HEK293 (cell line): Measurements from ENCODE around the gene RASSF5.

Experiments
- GLIS2 ChIP-seq: fragments of 450-650 bp; formaldehyde crosslinking; IDR thresholded peaks from 2 replicates; pipeline ENCODE4 v1.5.1; 2016; ENCODE audit warnings: missing biosample characterization, missing genetic modification characterization
- HOXC10 ChIP-seq: sonication (generic); formaldehyde crosslinking; IDR thresholded peaks from 2 replicates; pipeline ENCODE4 v1.8.1; 2023; ENCODE audit warnings: mild to moderate bottlenecking, missing genetic modification reagents
- IKZF3 ChIP-seq: fragments of 450-650 bp; IDR thresholded peaks from 2 replicates; pipeline ENCODE4 v1.5.0; 2018; ENCODE audit warnings: missing biosample characterization, mild to moderate bottlenecking, missing genetic modification characterization, moderate library complexity
- KLF16 ChIP-seq: fragments of 450-650 bp; formaldehyde crosslinking; IDR thresholded peaks from 2 replicates; pipeline ENCODE4 v1.5.1; 2017; ENCODE audit warnings: missing biosample characterization, missing genetic modification characterization
- KLF17 ChIP-seq: fragments of 450-650 bp; formaldehyde crosslinking; IDR thresholded peaks from 2 replicates; pipeline ENCODE4 v1.5.1; 2016; ENCODE audit warnings: missing biosample characterization, missing genetic modification characterization
- PATZ1 ChIP-seq: fragments of 450-650 bp; formaldehyde crosslinking; IDR thresholded peaks from 2 replicates; pipeline ENCODE4 v1.5.1; 2016; ENCODE audit warnings: missing biosample characterization, missing genetic modification characterization
- PRDM1 ChIP-seq: fragments of 450-650 bp; formaldehyde crosslinking; IDR thresholded peaks from 2 replicates; pipeline ENCODE4; 2016; ENCODE audit warnings: missing biosample characterization, missing genetic modification characterization
- SP7 ChIP-seq: fragments of 450-650 bp; formaldehyde crosslinking; IDR thresholded peaks from 2 replicates; pipeline ENCODE4 v1.5.1; 2016; ENCODE audit warnings: missing biosample characterization, missing genetic modification characterization
- ZBTB17 ChIP-seq: fragments of 450-650 bp; formaldehyde crosslinking; IDR thresholded peaks from 2 replicates; pipeline ENCODE4 v1.5.1; 2016; ENCODE audit warnings: missing biosample characterization, missing genetic modification characterization
- ZBTB20 ChIP-seq: fragments of 450-650 bp; formaldehyde crosslinking; IDR thresholded peaks from 2 replicates; pipeline ENCODE4 v1.5.1; 2016; ENCODE audit warnings: missing biosample characterization, missing genetic modification characterization
- ZBTB44 ChIP-seq: fragments of 450-650 bp; IDR thresholded peaks from 2 replicates; pipeline ENCODE4 v1.5.1; 2018; ENCODE audit warnings: missing biosample characterization, mild to moderate bottlenecking, missing genetic modification characterization
- ZNF121 ChIP-seq: fragments of 450-650 bp; formaldehyde crosslinking; IDR thresholded peaks from 2 replicates; pipeline ENCODE4 v1.5.1; 2016; ENCODE audit warnings: missing biosample characterization, missing genetic modification characterization
- ZNF146 ChIP-seq: fragments of 450-650 bp; formaldehyde crosslinking; IDR thresholded peaks from 2 replicates; pipeline ENCODE4 v1.5.1; 2016; ENCODE audit warnings: missing biosample characterization, missing genetic modification characterization
- ZNF157 ChIP-seq: fragments of 450-650 bp; formaldehyde crosslinking; IDR thresholded peaks from 2 replicates; pipeline ENCODE4 v1.5.1; 2016; ENCODE audit warnings: missing biosample characterization, missing genetic modification characterization
- ZNF174 ChIP-seq: fragments of 450-650 bp; formaldehyde crosslinking; IDR thresholded peaks from 2 replicates; pipeline ENCODE4 v1.5.0; 2017; ENCODE audit warnings: missing biosample characterization, mild to moderate bottlenecking, missing genetic modification characterization
- ZNF184 ChIP-seq: fragments of 450-650 bp; IDR thresholded peaks from 2 replicates; pipeline ENCODE4 v1.5.1; 2018; ENCODE audit warnings: missing biosample characterization, mild to moderate bottlenecking, missing genetic modification characterization
- ZNF214 ChIP-seq: fragments of 450-650 bp; formaldehyde crosslinking; IDR thresholded peaks from 2 replicates; pipeline ENCODE4 v1.5.1; 2017; ENCODE audit warnings: missing biosample characterization, mild to moderate bottlenecking, missing genetic modification characterization, borderline replicate concordance
- ZNF302 ChIP-seq: fragments of 450-650 bp; formaldehyde crosslinking; IDR thresholded peaks from 2 replicates; pipeline ENCODE4 v1.5.1; 2016; ENCODE audit warnings: missing biosample characterization, missing genetic modification characterization, low read depth
- ZNF335 ChIP-seq: fragments of 450-650 bp; formaldehyde crosslinking; conservative IDR thresholded peaks from 2 replicates; pipeline ENCODE4 v1.5.1; 2016; ENCODE audit warnings: missing biosample characterization, missing genetic modification characterization
- ZNF488 ChIP-seq: fragments of 450-650 bp; formaldehyde crosslinking; IDR thresholded peaks from 2 replicates; pipeline ENCODE4 v1.5.1; 2016; ENCODE audit warnings: missing biosample characterization, missing genetic modification characterization
- ZNF530 ChIP-seq: fragments of 450-650 bp; formaldehyde crosslinking; IDR thresholded peaks from 2 replicates; pipeline ENCODE4 v1.5.1; 2016; ENCODE audit warnings: low read depth, missing biosample characterization, missing genetic modification characterization
- ZNF544 ChIP-seq: fragments of 450-650 bp; formaldehyde crosslinking; IDR thresholded peaks from 2 replicates; pipeline ENCODE4 v1.5.0; 2017; ENCODE audit warnings: missing biosample characterization, missing genetic modification characterization
- ZNF555 ChIP-seq: fragments of 450-650 bp; formaldehyde crosslinking; conservative IDR thresholded peaks from 2 replicates; pipeline ENCODE4 v1.5.1; 2017; ENCODE audit warnings: missing biosample characterization, mild to moderate bottlenecking, missing genetic modification characterization, inconsistent platforms
- ZNF585B ChIP-seq: fragments of 450-650 bp; formaldehyde crosslinking; IDR thresholded peaks from 2 replicates; pipeline ENCODE4 v1.5.1; 2016; ENCODE audit warnings: missing biosample characterization, missing genetic modification characterization
- ZNF600 ChIP-seq: fragments of 450-650 bp; formaldehyde crosslinking; IDR thresholded peaks from 2 replicates; pipeline ENCODE4 v1.5.1; 2016; ENCODE audit warnings: missing biosample characterization, missing genetic modification characterization
- ZNF610 ChIP-seq: fragments of 450-650 bp; formaldehyde crosslinking; IDR thresholded peaks from 2 replicates; pipeline ENCODE4 v1.5.1; 2016; ENCODE audit warnings: missing biosample characterization, missing genetic modification characterization, borderline replicate concordance
- ZNF677 ChIP-seq: fragments of 450-650 bp; IDR thresholded peaks from 2 replicates; pipeline ENCODE4 v1.5.0; 2018; ENCODE audit warnings: missing biosample characterization, mild to moderate bottlenecking, missing genetic modification characterization, moderate library complexity
- ZNF692 ChIP-seq: fragments of 450-650 bp; formaldehyde crosslinking; IDR thresholded peaks from 2 replicates; pipeline ENCODE4 v1.5.1; 2016; ENCODE audit warnings: missing biosample characterization, missing genetic modification characterization
- ZNF701 ChIP-seq: fragments of 450-650 bp; formaldehyde crosslinking; IDR thresholded peaks from 2 replicates; pipeline ENCODE4 v1.5.1; 2016; ENCODE audit warnings: missing biosample characterization, missing genetic modification characterization
- ZNF776 ChIP-seq: fragments of 450-650 bp; formaldehyde crosslinking; IDR thresholded peaks from 2 replicates; pipeline ENCODE4 v1.5.0; 2017; ENCODE audit warnings: missing biosample characterization, missing genetic modification characterization, borderline replicate concordance
- ZNF837 ChIP-seq: fragments of 450-650 bp; formaldehyde crosslinking; IDR thresholded peaks from 2 replicates; pipeline ENCODE4 v1.5.1; 2016; ENCODE audit warnings: missing biosample characterization, missing genetic modification characterization
- ZSCAN18 ChIP-seq: fragments of 450-650 bp; formaldehyde crosslinking; IDR thresholded peaks from 2 replicates; pipeline ENCODE4 v1.5.1; 2016; ENCODE audit warnings: missing biosample characterization, missing genetic modification characterization

Gene RASSF5

GRCh38 chr1:206612129-206612876, 105.0 kb downstream of the RASSF5 start, which contains the start of gene EIF2D (continued):
- TF ChIP-seq ZNF692 (tag by site-specific recombination) (peak; percentile 96), KLF16 (tag by site-specific recombination) (peak; percentile 96; the same call in 1 of the 2 replicates), ZNF600 (tag by site-specific recombination) (peak; percentile 89), KLF17 (tag by site-specific recombination) (peak; percentile 99), HOXC10 (CRISPR knock-in tag) (no peak), ZNF146 (peak; percentile 83), ZNF157 (tag by site-specific recombination) (no peak), ZNF610 (peak; percentile 93), ZSCAN18 (peak; percentile 96), ZNF184 (tag by site-specific recombination) (peak; percentile 86), ZNF585B (tag by site-specific recombination) (0 out of 2 replicates have a peak, but pooled peaks have one; percentile 28), ZNF214 (tag by site-specific recombination) (no peak), ZNF530 (tag by site-specific recombination) (no peak), ZNF121 (peak; percentile 86), ZBTB17 (tag by site-specific recombination) (peak; percentile 89), ZNF701 (tag by site-specific recombination) (peak; percentile 63; the same call in 1 of the 2 replicates), SP7 (tag by site-specific recombination) (peak; percentile 95), IKZF3 (tag by site-specific recombination) (peak; percentile 53; the same call in 1 of the 2 replicates), ZNF555 (tag by site-specific recombination) (no peak), PATZ1 (peak; percentile 100), ZNF302 (tag by site-specific recombination) (no peak; the same call in 1 of the 2 replicates), ZBTB20 (tag by site-specific recombination) (peak; percentile 85; the same call in 1 of the 2 replicates), ZNF174 (tag by site-specific recombination) (no peak), ZBTB44 (tag by site-specific recombination) (peak; percentile 74; the same call in 1 of the 2 replicates), ZNF677 (tag by site-specific recombination) (no peak), ZNF544 (tag by site-specific recombination) (no peak), GLIS2 (peak; percentile 99), ZNF335 (peak; percentile 88), ZNF776 (tag by site-specific recombination) (no peak), ZNF488 (0 out of 2 replicates have a peak, but pooled peaks have one; percentile 67), PRDM1 (no peak), ZNF837 (tag by site-specific recombination) (peak; percentile 77; the same call in 1 of the 2 replicates)
